Right ventricle myocardium inferior (tissue), 1 donor: ENCODE results near the gene IL36RN. TPM values are rescaled to one million over a fixed set of nuclear protein-coding genes. Genes with fewer than 3 reads are reported as not detected.

Experiments used
- ATAC-seq: fragments of 200-7000 bp; cut with Tn5 transposase; one replicate; pipeline ENCODE4 v1.9.1; 2020; ENCODE audit warnings: mild to moderate bottlenecking, moderate library complexity
- DNase-seq: peaks from one replicate; pipeline ENCODE4 v3.0.0; 2021; ENCODE audit errors: missing footprints
- intact Hi-C: fragments of 100-400 bp; cut with DNase I; formaldehyde crosslinking; loops from one replicate; pipeline ENCODE4 v1.11.0; 2022
- total RNA-seq: library from RNA; stranded (reverse); fragmentation: NEBNext Ultra II Directional; extraction: Animal tissue kit (Norgen Biotek cat#: 25700); gene quantifications from one replicate; pipeline ENCODE4 v1.2.1, GENCODE V29; 2021
- donor health status: DM: no; HTN: yes; CAD: no; lungs with severe emphysema.

IL36RN gene
- total RNA-seq, 1 donor from 2014 or later: not detected

DNA sequence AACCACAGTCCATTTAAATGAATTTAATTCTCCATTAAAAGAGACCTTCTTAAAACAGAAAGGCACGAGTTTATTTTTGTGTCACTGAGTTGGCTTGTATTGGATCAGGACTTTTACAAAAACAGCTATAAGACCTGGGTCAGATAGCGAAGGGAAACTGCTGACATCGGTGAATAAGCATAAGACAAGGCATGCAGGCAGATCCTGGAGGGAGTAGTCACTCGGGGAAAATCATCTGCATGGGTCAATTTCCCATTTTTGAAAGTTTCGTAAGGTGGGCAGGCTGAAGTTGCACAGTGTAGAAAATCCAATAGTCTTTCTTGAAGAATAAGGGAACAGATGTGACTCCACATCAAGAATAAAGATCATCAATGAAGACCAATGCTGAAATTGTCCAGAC is 19.3 kb upstream of the IL36RN start:
- intact Hi-C loops: no loop called here
- ATAC-seq: no peak
- DNase-seq: no peak

DNA sequence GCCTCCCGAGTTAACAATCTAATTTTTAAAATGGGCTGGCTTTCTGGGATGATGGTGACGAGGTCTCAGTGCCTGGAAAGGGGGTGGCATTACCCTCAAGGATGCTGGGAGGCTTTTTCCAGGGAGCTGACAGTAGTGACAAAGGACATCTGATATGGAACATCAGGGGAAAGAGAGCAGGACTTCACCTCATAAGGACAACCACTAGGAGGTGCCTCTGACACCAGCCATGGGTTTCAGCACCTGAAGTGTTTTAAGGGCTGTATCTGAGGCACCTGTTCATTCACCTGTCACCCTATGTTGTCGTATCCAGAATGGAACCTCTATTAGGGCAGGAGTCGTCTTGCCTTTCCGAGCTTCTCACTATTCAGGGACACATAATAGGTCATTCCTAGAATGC is 17.1 kb upstream of the IL36RN start:
- DNase-seq (no peak), ATAC-seq (no peak)
- intact Hi-C loops: no loop called here

DNA sequence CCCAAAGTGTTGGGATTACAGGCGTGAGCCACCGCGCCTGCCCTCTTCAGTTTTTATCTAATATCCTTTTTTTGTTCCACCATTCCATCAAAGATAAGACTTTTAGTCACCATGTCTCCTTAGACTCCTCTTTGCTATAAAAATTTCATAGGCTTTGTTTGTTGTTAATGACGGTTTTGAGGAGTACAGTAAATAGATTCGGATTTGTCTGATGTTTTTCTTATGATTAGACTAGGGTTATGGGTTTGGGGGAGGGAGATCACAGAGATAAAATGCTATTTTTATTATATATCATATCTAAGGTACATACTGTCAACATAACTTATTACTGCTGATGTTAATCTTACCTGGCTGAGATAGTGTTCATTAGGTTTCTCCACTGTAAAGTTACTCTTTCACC is 12.5 kb upstream of the IL36RN start:
- intact Hi-C loops: no loop called here
- ATAC-seq: no peak
- DNase-seq: no peak

DNA sequence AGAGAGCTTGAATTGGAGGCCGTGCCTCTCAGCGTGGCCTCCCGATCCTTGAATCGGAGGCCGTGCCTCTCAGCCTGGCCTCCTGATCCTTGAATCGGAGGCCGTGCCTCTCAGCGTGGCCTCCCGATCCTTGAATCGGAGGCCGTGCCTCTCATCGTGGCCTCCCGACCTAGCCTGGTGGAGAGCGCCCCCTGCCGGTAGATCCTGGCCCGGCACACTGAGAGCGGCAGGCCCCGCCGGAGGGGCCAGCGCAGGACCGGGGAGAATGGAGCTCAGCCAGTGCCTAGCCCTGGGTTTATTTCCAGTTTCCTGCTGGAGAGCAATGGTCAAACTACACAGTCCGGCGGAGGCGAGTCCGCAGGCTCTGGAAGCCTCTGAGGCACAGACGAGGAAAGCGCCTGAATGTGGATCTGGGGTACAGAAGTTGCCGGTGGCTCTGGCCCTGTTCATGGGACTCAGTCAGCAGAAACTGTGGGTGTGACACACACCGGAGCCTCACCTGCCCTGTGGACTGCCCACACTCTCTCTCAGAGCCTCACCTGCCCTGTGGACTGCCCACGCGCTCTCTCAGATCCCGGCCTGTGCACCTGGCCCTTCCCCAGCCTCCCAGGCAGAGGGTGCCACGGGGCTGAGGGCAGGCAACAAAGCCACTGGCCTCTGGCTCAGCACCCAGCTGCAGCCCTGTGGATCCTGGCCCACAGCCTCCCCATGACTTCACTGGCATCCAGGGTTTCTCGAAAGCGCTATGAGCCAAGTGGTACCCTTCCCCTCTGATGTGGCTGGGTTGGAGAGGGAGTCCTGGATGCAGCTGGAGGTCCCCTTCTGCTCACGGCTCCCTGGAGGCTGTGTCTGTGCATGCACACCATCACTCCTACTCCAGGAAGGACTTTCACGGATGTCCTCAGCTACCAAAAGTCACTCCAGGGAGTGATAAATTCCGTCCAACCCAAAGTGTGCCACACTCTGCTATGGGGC is 7.8 kb upstream of the IL36RN start:
- ATAC-seq: no peak
- intact Hi-C loops: no loop called here
- no peak for DNase-seq

DNA sequence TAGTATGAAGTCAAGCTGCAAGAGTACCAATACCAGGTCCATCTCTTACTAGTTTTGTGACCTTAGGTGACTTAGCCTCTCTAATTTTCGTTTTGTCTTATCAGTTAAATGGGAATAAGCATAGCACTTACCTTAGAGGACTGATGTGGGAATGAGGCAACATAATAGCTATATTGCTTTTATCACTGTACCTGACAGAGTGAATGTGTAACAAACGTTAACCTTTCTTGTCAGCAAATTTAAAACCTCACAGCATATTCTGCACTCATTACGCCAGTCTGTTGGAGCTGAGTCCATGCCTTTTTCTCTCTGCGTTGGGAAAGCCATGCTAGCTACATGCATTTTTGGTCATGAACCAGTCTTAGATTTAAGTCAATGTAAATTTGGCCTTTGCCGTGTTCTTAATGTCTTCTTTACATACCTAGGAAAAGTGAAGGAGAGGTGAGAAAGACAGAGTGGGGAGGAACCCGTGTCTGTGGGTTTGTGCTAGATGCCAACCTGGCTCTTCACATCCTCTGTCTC is 6.5 kb upstream of the IL36RN start, which contains the start of gene IL36B:
TSS of gene IL36B (minus strand) at position 472 of the 522 bp plus-strand sequence.
- ATAC-seq: no peak
- intact Hi-C loops: no loop called here
- no peak for DNase-seq

DNA sequence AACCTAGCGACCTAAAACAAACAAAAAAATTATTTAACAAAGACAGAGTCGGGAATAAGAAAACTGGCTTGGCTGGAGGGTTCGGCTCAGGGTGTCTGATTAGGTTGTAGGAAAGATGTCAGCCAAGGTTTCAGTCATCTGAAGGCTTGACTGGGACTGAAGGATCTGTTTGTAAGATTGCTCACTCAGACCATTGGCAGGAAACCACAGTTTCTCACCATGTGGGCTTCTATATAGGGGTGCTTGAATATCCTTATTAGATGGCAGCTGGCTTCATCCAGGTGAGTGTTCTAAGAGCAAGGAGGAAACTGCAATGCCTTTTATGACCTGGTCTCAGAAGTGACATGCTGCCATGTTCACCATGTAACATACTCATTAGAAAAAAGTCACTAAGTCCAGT is 5.3 kb upstream of the IL36RN start:
- intact Hi-C loops: no loop called here
- DNase-seq: no peak
- ATAC-seq: no peak

DNA sequence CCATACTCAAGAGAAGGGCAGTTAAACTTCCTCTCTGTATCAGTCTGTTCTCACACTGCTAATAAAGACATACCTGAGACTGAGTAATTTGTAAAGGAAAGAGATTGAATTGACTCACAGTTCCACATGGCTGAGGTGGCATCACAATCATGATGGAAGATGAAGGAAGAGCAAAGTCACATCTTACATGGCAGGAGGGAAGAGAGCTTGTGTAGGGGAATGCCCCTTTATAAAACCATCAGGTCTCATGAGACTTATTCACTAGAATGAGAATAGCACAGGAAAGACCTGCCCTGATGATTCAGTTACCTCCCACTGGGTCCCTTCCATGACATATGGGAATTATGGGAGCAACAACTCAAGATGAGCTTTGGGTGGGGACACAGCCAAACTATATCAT is 4.9 kb upstream of the IL36RN start:
- ATAC-seq (no peak), DNase-seq (no peak)
- intact Hi-C loops: no loop called here

DNA sequence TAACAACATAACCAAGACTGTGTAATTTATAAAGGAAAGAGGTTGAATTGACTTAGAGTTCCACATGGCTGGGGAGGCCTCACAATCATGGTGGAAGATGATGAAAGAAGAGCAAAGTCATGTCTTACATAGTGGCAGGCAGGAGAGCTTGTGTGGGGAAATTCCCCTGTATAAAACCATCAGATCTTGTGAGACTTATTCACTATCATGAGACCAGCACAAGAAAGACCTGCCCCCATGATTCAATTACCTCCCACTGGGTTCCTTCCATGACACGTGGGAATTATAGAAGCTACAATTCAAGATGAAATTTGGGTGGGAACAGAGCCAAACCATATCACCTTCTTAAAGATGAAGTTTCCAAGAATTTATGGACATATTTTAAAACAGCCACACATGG is 2.5 kb upstream of the IL36RN start:
- intact Hi-C loops: no loop called here
- no peak for DNase-seq
- ATAC-seq: no peak

DNA sequence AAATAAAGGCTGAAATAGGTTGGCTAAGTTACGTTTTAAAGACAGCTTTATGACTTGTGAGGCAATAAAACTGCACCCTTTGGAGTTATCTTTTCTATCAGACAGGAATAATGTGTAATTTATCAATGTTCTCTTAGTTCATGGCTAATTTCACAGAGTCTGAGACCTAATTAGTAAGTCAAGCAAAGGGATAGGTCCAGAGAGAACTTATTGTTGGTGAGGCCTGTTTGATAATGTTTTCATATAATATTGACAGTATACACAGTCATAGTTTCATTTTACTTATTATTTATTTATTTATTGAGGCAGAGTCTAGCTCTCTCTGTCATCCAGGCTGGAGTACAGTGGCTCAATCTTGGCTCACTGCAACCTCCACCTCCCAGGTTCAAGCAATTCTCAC is 1.9 kb upstream of the IL36RN start:
- no peak for ATAC-seq

DNA sequence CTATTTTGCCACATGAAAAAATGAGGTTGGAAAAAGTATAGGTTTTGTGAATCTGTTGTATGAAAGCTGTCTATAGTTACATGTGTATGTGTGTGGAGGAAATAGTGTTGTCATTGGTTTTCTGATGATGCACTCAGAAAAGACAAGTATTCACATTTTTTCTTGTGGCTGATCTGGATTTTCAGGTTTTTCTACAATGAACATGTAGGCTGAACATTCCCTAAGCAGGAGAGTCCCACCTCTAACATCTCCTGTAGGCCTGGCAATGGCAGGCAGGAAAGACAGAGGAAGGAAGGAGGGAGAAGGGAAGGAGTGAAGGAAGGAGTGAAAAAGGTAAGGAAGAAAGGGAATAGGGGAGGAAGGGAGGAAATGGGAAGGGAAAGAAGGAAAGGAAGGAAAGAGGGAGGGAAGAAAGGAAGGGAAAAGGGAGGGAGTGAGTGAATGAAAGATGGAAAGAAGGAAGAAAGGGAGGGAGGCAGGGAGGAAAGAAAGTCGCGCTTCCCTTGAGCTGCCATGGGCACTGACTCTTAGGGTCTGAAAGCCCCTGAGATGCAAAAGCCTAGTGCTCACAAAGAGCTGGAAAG is 495 bp upstream of the IL36RN start:
- ATAC-seq: no peak
- intact Hi-C loops: no loop called here
- DNase-seq: no peak

More for the DNA sequence above, 1.9 kb upstream of the IL36RN start:
- intact Hi-C loops: no loop called here
- no peak for DNase-seq

DNA sequence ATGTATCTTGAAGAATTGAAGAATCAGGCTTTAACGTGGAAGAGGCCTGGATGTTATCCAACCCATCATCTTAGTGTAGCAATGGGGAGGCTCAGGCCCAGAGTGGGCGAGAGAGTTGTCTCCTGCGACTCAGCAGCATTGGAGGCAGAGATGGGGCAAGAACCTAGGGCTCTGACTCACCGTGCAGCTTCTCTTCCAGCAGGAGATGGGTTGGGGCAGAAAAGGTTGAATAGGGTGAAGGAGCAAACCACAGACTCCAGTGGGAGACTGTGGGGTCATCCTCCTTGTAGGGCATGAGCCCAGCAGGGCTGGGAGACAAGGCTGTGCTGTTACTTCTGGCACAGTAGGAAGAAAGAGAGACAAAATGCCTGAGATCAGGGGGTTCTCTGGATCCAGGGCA is 1.4 kb downstream of the IL36RN start:
- no peak for DNase-seq

DNA sequence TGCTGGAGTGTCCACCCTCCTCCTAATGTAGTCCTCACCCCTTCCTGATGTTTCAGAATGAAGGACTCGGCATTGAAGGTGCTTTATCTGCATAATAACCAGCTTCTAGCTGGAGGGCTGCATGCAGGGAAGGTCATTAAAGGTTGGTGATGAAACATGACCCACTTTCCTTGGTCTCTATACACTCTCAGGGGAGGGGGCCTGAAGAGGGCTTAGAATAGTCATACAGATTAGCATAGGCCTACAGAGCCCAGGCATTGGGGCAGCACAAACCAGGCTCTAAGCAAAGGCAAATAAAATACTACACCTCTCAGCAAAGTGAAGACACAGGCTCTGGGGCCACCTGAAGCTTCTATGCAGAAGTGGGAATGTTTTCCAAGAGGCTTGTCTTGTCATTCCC is 1.8 kb downstream of the IL36RN start:
- no peak for ATAC-seq
- intact Hi-C loops: no loop called here
- no peak for DNase-seq

More for the DNA sequence above, 1.4 kb downstream of the IL36RN start:
- intact Hi-C loops: no loop called here
- no peak for ATAC-seq

DNA sequence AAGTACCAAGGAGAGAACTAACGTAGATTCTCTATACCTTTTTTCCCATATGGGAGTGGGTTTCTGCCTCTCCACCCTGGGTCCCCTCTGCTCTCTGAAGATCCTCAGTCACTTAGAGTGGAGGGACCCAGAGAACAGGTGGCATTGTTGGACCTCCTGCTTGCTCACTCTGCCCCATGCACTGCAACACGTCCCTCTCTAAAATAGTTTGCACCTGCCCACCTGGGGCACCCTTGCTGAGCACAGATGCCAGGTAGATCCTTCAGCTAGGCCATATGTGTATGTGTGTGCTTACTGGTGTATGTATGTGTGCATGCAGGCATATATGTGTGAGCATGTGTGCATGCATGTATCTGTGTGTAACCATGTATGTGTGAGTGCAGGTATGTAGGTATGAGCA is 2.2 kb downstream of the IL36RN start:
- intact Hi-C loops: no loop called here
- ATAC-seq (no peak), DNase-seq (no peak)

DNA sequence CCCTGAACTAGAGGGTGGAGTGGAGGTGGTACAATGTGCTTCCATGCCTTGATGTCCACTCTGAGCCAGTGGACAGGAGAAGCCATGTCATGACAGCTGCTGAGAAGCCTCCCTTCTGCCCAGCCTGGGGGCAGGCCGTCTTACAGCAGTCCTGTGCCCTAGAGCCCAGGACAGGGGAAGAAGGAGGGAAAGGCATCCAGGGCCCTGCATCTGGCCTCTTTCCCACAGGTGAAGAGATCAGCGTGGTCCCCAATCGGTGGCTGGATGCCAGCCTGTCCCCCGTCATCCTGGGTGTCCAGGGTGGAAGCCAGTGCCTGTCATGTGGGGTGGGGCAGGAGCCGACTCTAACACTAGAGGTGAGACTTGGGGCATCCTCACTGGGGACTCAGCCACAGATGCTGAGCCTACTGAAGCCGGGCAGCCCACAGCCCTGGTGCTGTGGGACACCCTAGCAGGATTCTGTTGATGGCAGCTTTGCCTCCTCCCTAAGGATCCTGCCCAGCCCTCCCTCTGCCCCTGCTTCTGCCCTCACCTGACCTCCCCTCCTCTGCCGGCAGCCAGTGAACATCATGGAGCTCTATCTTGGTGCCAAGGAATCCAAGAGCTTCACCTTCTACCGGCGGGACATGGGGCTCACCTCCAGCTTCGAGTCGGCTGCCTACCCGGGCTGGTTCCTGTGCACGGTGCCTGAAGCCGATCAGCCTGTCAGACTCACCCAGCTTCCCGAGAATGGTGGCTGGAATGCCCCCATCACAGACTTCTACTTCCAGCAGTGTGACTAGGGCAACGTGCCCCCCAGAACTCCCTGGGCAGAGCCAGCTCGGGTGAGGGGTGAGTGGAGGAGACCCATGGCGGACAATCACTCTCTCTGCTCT is 3.1 kb downstream of the IL36RN start:
- intact Hi-C loops: no loop called here
- DNase-seq (no peak), ATAC-seq (no peak)

DNA sequence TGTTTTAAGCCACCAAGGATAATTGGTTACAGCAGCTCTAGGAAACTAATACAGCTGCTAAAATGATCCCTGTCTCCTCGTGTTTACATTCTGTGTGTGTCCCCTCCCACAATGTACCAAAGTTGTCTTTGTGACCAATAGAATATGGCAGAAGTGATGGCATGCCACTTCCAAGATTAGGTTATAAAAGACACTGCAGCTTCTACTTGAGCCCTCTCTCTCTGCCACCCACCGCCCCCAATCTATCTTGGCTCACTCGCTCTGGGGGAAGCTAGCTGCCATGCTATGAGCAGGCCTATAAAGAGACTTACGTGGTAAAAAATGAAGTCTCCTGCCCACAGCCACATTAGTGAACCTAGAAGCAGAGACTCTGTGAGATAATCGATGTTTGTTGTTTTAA is 5.3 kb downstream of the IL36RN start:
- intact Hi-C loops: no loop called here
- ATAC-seq: no peak
- no peak for DNase-seq

DNA sequence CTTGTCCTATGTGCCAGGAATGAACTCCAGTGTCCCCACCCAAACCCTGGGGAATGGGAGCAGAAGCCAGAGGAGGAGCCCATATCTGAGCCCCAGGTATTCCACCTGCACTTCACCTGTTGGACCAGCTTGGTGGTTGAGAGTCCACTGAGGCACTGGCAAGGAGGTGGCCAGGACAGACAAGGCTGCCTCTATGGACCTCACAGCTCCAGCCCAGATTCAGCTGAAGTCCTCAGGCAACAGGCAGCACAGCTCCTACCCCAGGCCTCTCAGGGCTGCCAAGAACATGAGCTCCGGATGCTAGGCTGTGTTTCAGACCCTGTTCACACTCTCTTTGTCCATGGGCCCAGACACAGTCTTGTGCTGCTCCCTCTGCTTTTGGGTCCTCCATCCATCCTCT is 5.9 kb downstream of the IL36RN start:
- intact Hi-C loops: no loop called here
- ATAC-seq (no peak), DNase-seq (no peak)

DNA sequence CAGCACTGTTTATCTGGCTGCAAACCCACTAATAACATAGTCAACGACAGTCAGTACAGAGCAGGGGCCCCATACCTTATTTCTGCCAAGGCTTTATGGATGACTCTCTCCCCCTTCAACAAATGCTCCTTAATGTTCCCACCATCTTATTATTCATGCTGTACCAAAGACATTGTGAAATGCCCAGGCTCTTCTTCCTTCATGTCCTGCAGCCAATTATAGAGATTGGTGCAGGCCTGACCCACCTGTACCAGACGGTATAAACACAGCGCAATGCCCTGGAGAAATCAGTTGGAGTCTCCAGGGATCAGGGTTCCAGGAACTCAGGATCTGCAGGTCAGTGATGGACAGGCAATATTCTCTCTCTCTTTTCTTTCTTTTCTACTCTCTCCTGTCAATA is 8.7 kb downstream of the IL36RN start, which contains the start of gene IL1F10:
TSS of gene IL1F10 (plus strand) at position 290 of the 400 bp plus-strand sequence. CDS start 4,769 bp downstream, outside the sequence.
- intact Hi-C loops: no loop called here
- ATAC-seq: no peak
- no peak for DNase-seq

DNA sequence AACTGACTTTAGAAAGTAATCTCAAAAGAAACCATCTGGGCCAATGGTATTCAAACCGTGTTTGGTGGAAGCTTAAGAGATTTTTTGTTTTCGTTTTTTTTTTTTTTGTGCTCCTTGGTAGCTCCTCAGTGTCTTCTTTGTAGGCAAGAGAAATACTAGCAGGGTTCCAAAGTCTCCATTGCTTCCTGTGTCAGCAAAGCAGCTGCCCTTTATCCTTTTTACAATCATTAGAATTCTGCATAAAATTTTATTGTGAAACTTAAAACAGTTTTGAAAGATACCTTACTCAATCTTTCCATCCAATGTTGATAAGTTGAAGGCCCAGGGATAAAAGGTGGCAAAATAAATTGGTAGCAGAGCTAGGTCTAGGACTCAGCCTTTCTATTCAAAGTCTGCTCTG is 9.3 kb downstream of the IL36RN start:
- DNase-seq (no peak), ATAC-seq (no peak)
- intact Hi-C loops: no loop called here
